Caco-2 (cell line): ENCODE results near the gene TMX3. TPM values are rescaled to one million over a fixed set of nuclear protein-coding genes. Genes with fewer than 3 reads are reported as not detected.

ENCODE experiments used
- BruUV-seq: library from RNA; stranded (reverse); fragments of 400-500 nt; replicated peaks from 2 replicates; lab custom pipeline; 2021; lab: Mats Ljungman, UMichigan
- CTCF ChIA-PET: fragments of 300-600 bp; sonication (Branson Sonifier 250); formaldehyde crosslinking; loops from one replicate; lab custom pipeline; 2022; ENCODE audit warnings: antibody characterized with exemption; lab: Charles Lee
- POLR2A ChIA-PET: fragments of 300-600 bp; sonication (Branson Sonifier 250); formaldehyde crosslinking; loops from one replicate; lab custom pipeline; 2022; ENCODE audit warnings: antibody characterized with exemption; lab: Charles Lee
- DNase-seq, 2 experiments: peaks; one replicate each; pipeline versions ENCODE4 v3.0.0 to v3.0.0-alpha.2; 2020 to 2022
- H3K27me3 ChIP-seq: replicated peaks from 2 replicates; pipeline ENCODE4 v1.6.0; 2011; ENCODE audit warnings: low read length; ENCODE audit not compliant: control insufficient read depth, insufficient read depth
- H3K36me3 ChIP-seq: 2 replicates; pipeline ENCODE4 v1.5.1; 2011; ENCODE audit warnings: low read length; ENCODE audit not compliant: control insufficient read depth, insufficient read depth
- H3K4me1 ChIP-seq: fragments of 250-450 bp; sonication (Bioruptor Pico); 2 replicates; pipeline ENCODE4 v1.5.1; 2020; ENCODE audit warnings: mild to moderate bottlenecking
- H3K4me3 ChIP-seq: 2 replicates; pipeline ENCODE4 v1.5.1; 2011; ENCODE audit warnings: low read depth, mild to moderate bottlenecking, control low read depth, low read length
- H3K9me3 ChIP-seq: fragments of 250-450 bp; sonication (Bioruptor Pico); 2 replicates; pipeline ENCODE4 v1.5.1; 2020; ENCODE audit warnings: mild to moderate bottlenecking, moderate library complexity
- H3K27ac Mint-ChIP-seq: one replicate; pipeline ENCODE4 v1.8.0; 2022; ENCODE audit warnings: mixed read lengths; ENCODE audit not compliant: unreplicated experiment
- H3K27me3 Mint-ChIP-seq: one replicate; pipeline ENCODE4 v1.8.0; 2022; ENCODE audit warnings: mixed read lengths; ENCODE audit not compliant: insufficient read depth, unreplicated experiment
- H3K36me3 Mint-ChIP-seq: one replicate; pipeline ENCODE4 v1.8.0; 2022; ENCODE audit warnings: mild to moderate bottlenecking, mixed read lengths; ENCODE audit not compliant: insufficient read depth, unreplicated experiment
- H3K4me1 Mint-ChIP-seq: one replicate; pipeline ENCODE4 v1.8.0; 2022; ENCODE audit warnings: low read depth, mixed read lengths; ENCODE audit not compliant: unreplicated experiment
- H3K4me3 Mint-ChIP-seq: one replicate; pipeline ENCODE4 v1.8.0; 2022; ENCODE audit warnings: mild to moderate bottlenecking, moderate library complexity, mixed read lengths; ENCODE audit not compliant: unreplicated experiment
- H3K9me3 Mint-ChIP-seq: one replicate; pipeline ENCODE4 v1.8.0; 2022; ENCODE audit warnings: mixed read lengths; ENCODE audit not compliant: unreplicated experiment
- intact Hi-C: fragments of 100-400 bp; cut with micrococcal nuclease; formaldehyde crosslinking; loops from one replicate; pipeline ENCODE4 v1.10.0; 2022; ENCODE audit not compliant: unreplicated experiment
- total RNA-seq: library from RNA; stranded (reverse); gene quantifications from 2 replicates; pipeline ENCODE4 v1.2.3, GENCODE V29; 2022
- TF ChIP-seq, protein P1 (sequence below), 2 experiments: fragments of 200-600 bp in 1 of 2; IDR thresholded peaks; 1 replicate in 1 of 2; 2 replicates in 1 of 2; pipeline versions ENCODE4 v1.5.1 to v1.8.0; 2011 to 2022; ENCODE audit warnings: antibody characterized with exemption in 1 of 2, control low read depth in 1 of 2, inconsistent platforms in 1 of 2, low read depth in 1 of 2, low read length in 1 of 2, mild to moderate bottlenecking in 1 of 2, moderate library complexity in 1 of 2; ENCODE audit not compliant: insufficient read depth in 1 of 2, severe bottlenecking in 1 of 2, unreplicated experiment in 1 of 2

The TMX3 gene
- total RNA-seq, 1 experiment from 2014 or later: 17.9 TPM

- H3K9me3 Mint-ChIP-seq: peaks cover 10% of the 10 kb centered on the region
- no peak overlapping the region for H3K27ac Mint-ChIP-seq
- H3K36me3 Mint-ChIP-seq: peaks cover 18% of the 10 kb centered on the region
- H3K4me1 Mint-ChIP-seq: peaks cover 4% of the 10 kb centered on the region
- ChIA-PET POLR2A (no interaction called here), CTCF (no interaction called here)
- H3K27me3 Mint-ChIP-seq: no peaks in the 10 kb centered on the region
- intact Hi-C loops: no loop called here
- TF ChIP-seq, protein P1, sequence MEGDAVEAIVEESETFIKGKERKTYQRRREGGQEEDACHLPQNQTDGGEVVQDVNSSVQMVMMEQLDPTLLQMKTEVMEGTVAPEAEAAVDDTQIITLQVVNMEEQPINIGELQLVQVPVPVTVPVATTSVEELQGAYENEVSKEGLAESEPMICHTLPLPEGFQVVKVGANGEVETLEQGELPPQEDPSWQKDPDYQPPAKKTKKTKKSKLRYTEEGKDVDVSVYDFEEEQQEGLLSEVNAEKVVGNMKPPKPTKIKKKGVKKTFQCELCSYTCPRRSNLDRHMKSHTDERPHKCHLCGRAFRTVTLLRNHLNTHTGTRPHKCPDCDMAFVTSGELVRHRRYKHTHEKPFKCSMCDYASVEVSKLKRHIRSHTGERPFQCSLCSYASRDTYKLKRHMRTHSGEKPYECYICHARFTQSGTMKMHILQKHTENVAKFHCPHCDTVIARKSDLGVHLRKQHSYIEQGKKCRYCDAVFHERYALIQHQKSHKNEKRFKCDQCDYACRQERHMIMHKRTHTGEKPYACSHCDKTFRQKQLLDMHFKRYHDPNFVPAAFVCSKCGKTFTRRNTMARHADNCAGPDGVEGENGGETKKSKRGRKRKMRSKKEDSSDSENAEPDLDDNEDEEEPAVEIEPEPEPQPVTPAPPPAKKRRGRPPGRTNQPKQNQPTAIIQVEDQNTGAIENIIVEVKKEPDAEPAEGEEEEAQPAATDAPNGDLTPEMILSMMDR (IDR thresholded peaks at IDR 0.05; ENCODE audit: insufficient read depth in 1 of 2, low read depth in 1 of 2, low read length in 1 of 2, severe bottlenecking in 1 of 2, unreplicated experiment in 1 of 2): no peak
- Histone ChIP-seq H3K36me3 (no peaks in the 10 kb centered on the region), H3K4me1 (no peaks in the 10 kb centered on the region), H3K4me3 (no peak overlapping the region), H3K9me3 (no peaks in the 10 kb centered on the region), H3K27me3 (no peaks in the 10 kb centered on the region)
- DNase-seq: no peak
- BruUV-seq: no TSS peak
- H3K4me3 Mint-ChIP-seq: no peak overlapping the region
These were observed 18.0 kb downstream of the TMX3 start for GRCh38 chr18:68696937-68697336.

DNA sequence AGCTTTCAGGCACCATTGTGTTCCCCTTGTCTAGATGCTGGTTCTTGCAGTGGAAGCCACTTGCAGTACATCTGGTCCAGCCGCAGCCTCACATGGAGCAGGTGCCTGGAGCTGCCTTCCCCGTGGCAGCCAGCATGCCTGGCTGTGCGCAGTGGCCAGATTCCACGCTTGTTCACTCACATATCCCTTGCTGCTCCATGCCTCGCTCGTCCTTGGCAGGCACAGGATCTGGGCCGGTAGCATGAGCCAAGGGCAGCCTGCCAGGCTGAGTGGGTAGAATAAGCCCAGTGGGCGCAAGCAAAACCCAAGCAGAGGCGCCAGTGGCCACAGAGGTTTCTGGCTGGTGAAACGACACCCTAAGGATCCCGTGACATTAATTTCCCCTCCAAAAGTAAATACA lies 20.6 kb downstream of the TMX3 start:
- no peaks in the 10 kb centered on the region for H3K9me3 ChIP-seq
- no peak overlapping the region for H3K4me3 Mint-ChIP-seq
- BruUV-seq: no TSS peak
- H3K9me3 Mint-ChIP-seq: peaks cover 10% of the 10 kb centered on the region
- H3K4me3 ChIP-seq: no peak overlapping the region
- no peak overlapping the region for H3K27ac Mint-ChIP-seq
- ChIA-PET CTCF (no interaction called here), POLR2A (no interaction called here)
- TF ChIP-seq, protein P1 (IDR thresholded peaks at IDR 0.05; ENCODE audit: insufficient read depth in 1 of 2, low read depth in 1 of 2, low read length in 1 of 2, severe bottlenecking in 1 of 2, unreplicated experiment in 1 of 2): no peak
- no peaks in the 10 kb centered on the region for H3K4me1 ChIP-seq
- no peaks in the 10 kb centered on the region for H3K27me3 ChIP-seq
- H3K27me3 Mint-ChIP-seq: no peaks in the 10 kb centered on the region
- H3K36me3 ChIP-seq: no peaks in the 10 kb centered on the region
- intact Hi-C loops: no loop called here
- peaks cover 6% of the 10 kb centered on the region for H3K4me1 Mint-ChIP-seq
- DNase-seq: no peak
- H3K36me3 Mint-ChIP-seq: peaks cover 18% of the 10 kb centered on the region

DNA sequence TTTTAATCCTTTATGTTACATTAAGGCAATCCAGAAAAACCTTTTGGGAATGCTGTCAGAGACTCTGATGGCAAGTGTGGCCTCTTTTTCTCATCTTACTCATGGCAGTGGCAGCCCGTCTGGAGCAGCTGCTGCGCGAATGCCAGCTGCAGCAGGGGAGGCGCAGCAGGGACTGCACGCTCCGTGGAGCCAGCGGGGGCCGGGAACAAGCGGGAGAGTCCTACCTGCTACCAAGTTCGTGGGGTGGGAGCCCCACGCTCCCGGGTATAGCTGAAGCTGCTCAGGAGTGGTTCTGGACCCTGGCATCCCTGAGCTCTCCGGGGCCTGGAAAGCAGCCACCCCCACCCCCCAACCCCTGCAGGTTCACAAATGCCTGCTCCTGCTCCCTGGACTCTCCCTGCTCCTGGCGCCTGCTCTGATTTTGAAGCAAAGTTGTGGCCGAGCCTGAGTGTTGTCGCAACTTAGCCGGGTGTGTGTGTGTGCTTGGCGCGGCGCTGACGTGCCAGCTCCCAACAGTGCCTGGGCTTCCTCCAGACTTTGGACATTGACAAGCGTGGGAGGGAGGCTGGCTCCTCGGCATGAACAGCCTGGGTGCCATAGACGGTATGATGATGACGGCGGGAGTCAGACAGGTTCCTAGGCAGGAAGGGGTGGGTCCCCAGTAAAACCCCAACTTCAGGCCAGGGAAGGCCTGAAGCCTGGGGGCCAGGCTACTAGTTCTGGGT lies 21.7 kb downstream of the TMX3 start:
- H3K4me1 Mint-ChIP-seq: peaks cover 6% of the 10 kb centered on the region
- peaks cover 10% of the 10 kb centered on the region for H3K9me3 Mint-ChIP-seq
- POLR2A ChIA-PET: no interaction called here
- H3K4me3 Mint-ChIP-seq: no peak overlapping the region
- TF ChIP-seq, protein P1 (IDR thresholded peaks at IDR 0.05; ENCODE audit: insufficient read depth in 1 of 2, low read depth in 1 of 2, low read length in 1 of 2, severe bottlenecking in 1 of 2, unreplicated experiment in 1 of 2): no peak
- no peaks in the 10 kb centered on the region for H3K9me3 ChIP-seq
- BruUV-seq: no TSS peak
- H3K27me3 Mint-ChIP-seq: no peaks in the 10 kb centered on the region
- no peak overlapping the region for H3K4me3 ChIP-seq
- no peaks in the 10 kb centered on the region for H3K4me1 ChIP-seq
- peaks cover 18% of the 10 kb centered on the region for H3K36me3 Mint-ChIP-seq
- no peaks in the 10 kb centered on the region for H3K36me3 ChIP-seq
- DNase-seq: no peak
- no peak overlapping the region for H3K27ac Mint-ChIP-seq
- CTCF ChIA-PET: no interaction called here
- intact Hi-C loops: no loop called here
- H3K27me3 ChIP-seq: no peaks in the 10 kb centered on the region
